ENCODE measurements around the gene UBN2. TPM values are rescaled to one million over a fixed set of nuclear protein-coding genes. Genes with fewer than 3 reads are reported as not detected.

Gene UBN2
- 5.0 and 5.8 TPM in 2 replicates for total RNA-seq

DNA sequence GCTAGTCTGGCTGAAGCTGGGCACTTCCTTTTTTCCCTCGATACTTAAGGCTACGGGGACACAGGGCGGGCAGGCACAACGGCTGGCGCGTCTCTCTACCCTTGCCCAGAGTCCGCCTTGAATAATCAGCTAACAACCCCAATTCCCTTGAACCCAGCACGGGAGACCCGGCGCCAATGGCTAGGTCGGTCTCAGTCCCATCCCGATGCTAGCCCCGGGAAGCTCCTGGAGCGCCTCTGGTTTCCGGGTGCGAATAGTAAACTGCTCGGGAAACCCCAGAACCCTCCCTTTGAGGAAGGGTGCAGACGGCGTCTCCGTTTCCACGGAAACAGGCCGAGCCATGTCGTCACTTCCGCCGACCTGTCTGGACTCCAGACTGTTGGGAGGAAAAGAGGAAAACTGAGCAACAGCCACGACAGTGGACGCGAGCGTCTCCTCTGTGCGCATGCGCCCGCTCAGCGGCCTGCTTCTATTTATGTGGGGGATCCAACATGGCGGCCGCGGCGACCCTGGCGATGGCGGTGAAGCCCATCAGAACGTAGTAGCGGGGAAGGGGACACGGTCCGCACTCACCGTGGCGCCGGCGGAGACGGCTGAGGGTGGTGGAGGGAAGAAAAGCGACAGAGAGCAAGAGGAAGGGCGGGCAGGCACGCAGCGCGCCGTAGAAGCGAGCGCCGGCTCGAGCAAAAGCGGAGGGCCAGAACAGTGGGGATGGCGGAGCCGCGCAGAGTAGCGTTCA lies at the start of gene UBN2:
UBN2 (plus strand) TSS at position 464 of the 739 bp plus-strand sequence; CDS start at position 712, 248 bp downstream.
- peak within 1 kb of the TSS; percentile 92 for H3K4me3 ChIP-seq (ENCODE audit: low read depth, low read length)
- TF ChIP-seq, protein P1, sequence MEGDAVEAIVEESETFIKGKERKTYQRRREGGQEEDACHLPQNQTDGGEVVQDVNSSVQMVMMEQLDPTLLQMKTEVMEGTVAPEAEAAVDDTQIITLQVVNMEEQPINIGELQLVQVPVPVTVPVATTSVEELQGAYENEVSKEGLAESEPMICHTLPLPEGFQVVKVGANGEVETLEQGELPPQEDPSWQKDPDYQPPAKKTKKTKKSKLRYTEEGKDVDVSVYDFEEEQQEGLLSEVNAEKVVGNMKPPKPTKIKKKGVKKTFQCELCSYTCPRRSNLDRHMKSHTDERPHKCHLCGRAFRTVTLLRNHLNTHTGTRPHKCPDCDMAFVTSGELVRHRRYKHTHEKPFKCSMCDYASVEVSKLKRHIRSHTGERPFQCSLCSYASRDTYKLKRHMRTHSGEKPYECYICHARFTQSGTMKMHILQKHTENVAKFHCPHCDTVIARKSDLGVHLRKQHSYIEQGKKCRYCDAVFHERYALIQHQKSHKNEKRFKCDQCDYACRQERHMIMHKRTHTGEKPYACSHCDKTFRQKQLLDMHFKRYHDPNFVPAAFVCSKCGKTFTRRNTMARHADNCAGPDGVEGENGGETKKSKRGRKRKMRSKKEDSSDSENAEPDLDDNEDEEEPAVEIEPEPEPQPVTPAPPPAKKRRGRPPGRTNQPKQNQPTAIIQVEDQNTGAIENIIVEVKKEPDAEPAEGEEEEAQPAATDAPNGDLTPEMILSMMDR (IDR thresholded peaks at IDR 0.05; ENCODE audit: insufficient read depth, low read length, severe bottlenecking) = no peak
- no peaks in the 10 kb centered on the region for H3K36me3 ChIP-seq (ENCODE audit: control insufficient read depth, insufficient read depth, low read length)
- H3K27me3 ChIP-seq (ENCODE audit: control insufficient read depth, insufficient read depth, low read length) = no peaks in the 10 kb centered on the region
- DNase-seq (ENCODE audit: low read depth) (peak; percentile 94), FAIRE-seq (no peak)

DNA sequence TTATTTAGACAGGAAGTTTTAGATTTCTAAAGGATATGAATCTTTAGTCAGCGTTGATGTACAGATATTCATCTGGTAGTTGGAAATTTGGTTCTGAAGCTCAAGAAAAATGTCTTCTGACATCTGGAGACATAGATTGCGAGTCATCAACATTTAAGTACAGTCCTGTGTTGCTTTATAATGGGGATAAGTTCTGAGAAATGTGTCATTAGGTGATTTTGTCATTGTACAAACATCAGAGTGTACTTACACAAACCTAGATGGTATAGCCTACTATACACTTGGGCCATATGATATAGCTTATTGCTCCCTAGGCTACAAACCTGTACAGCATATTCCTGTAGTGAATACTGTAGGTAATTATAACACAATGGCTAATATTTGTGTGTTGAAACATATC lies 49.6 kb upstream of the UBN2 start:
- DNase-seq (ENCODE audit: low read depth) (peak; percentile 63), FAIRE-seq (no peak)
- H3K36me3 ChIP-seq (ENCODE audit: control insufficient read depth, insufficient read depth, low read length) = no peaks in the 10 kb centered on the region
- TF ChIP-seq, protein P1 (IDR thresholded peaks at IDR 0.05; ENCODE audit: insufficient read depth, low read length, severe bottlenecking) = no peak
- no peaks in the 10 kb centered on the region for H3K27me3 ChIP-seq (ENCODE audit: control insufficient read depth, insufficient read depth, low read length)
- H3K4me3 ChIP-seq (ENCODE audit: low read depth, low read length) = no peak overlapping the region

DNA sequence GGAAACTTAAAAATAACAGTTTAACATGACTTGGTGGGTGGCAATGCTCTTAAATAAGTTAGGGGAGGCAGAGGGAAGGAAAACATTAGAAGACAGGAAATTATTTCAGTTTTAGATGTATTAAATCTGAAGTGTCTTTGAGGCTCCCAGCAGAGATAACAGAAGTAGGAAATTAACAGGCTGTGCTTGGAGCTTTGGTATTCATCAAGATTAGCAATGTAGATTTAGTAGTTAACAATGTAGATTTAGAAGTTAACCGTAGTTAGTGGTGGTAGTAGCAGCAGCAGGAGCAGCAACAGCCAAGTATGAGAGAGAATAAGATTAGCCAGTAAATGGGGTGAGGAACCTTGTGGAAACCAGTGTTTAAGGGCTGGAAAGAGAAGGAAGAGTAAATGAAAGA lies 48.7 kb upstream of the UBN2 start:
- H3K36me3 ChIP-seq (ENCODE audit: control insufficient read depth, insufficient read depth, low read length) = no peaks in the 10 kb centered on the region
- FAIRE-seq (no peak), DNase-seq (ENCODE audit: low read depth) (no peak)
- no peak overlapping the region for H3K4me3 ChIP-seq (ENCODE audit: low read depth, low read length)
- H3K27me3 ChIP-seq (ENCODE audit: control insufficient read depth, insufficient read depth, low read length) = no peaks in the 10 kb centered on the region
- TF ChIP-seq, protein P1 (IDR thresholded peaks at IDR 0.05; ENCODE audit: insufficient read depth, low read length, severe bottlenecking) = no peak

DNA sequence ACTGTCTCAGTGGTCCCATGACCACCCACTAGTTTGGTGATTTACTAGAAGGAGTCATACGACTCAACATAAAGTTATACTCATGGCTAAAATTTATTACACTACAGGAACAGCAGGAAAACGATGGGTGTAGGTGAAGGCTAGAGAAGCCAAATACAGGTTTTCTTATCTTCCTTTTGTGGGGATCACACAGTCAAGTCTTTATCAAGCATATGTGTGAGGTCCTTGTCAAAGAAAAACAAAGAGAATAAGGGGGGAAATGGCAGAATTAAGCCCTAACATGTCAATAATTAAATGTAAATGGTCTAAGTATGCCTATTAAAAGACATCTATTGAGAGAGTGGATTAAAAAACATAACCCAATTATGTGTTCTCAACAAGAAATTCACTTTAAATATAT lies 47.8 kb upstream of the UBN2 start:
- TF ChIP-seq, protein P1 (IDR thresholded peaks at IDR 0.05; ENCODE audit: insufficient read depth, low read length, severe bottlenecking) = no peak
- Histone ChIP-seq H3K36me3 (ENCODE audit: control insufficient read depth, insufficient read depth, low read length) (no peaks in the 10 kb centered on the region), H3K4me3 (ENCODE audit: low read depth, low read length) (no peak overlapping the region), H3K27me3 (ENCODE audit: control insufficient read depth, insufficient read depth, low read length) (no peaks in the 10 kb centered on the region)
- DNase-seq (ENCODE audit: low read depth) = no peak
- FAIRE-seq = no peak

DNA sequence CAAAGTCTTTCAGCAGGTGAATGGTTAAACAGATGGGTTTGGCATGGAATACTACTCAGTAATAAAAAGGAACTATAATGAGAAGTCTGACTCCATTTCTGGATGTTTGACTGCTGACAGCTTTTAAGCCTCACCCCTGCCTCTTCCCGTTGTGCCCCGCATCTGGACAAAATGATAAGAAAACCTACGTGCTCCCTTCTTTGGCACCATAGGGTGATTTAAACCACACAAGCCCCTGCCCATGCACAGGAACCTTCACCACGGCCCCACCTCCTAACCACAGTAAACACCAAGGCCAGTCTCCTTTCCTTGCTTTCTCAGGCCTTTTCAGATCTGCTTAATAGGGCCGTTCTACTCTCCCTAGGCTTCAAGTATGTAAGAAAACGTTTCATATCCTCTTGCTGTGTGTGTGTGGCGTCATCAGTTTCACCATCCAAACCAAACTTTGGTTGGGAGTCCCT lies 47.1 kb upstream of the UBN2 start:
- Histone ChIP-seq H3K36me3 (ENCODE audit: control insufficient read depth, insufficient read depth, low read length) (no peaks in the 10 kb centered on the region), H3K4me3 (ENCODE audit: low read depth, low read length) (no peak overlapping the region), H3K27me3 (ENCODE audit: control insufficient read depth, insufficient read depth, low read length) (no peaks in the 10 kb centered on the region)
- no peak for DNase-seq (ENCODE audit: low read depth)
- FAIRE-seq = no peak
- TF ChIP-seq, protein P1 (IDR thresholded peaks at IDR 0.05; ENCODE audit: insufficient read depth, low read length, severe bottlenecking) = no peak

DNA sequence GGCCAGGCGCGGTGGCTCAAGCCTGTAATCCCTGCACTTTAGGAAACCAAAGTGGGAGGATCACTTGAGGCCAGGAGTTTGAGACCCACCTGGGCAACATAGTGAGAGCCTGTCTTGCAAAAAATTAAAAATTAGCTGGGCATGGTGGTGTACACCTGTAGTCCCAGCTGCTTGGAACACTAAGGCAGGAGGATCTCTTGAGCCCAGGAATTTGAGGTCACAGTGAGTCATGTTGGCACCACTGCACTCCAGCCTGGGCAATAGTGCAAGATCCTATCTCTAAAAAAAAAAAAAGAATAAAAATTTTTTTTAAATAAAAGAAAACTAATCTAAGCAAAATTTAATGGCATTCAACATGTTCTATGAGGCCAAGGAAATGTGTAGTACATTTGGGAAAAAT lies 44.9 kb upstream of the UBN2 start:
- DNase-seq (ENCODE audit: low read depth) (no peak), FAIRE-seq (no peak)
- TF ChIP-seq, protein P1 (IDR thresholded peaks at IDR 0.05; ENCODE audit: insufficient read depth, low read length, severe bottlenecking) = no peak
- Histone ChIP-seq H3K27me3 (ENCODE audit: control insufficient read depth, insufficient read depth, low read length) (no peaks in the 10 kb centered on the region), H3K4me3 (ENCODE audit: low read depth, low read length) (no peak overlapping the region), H3K36me3 (ENCODE audit: control insufficient read depth, insufficient read depth, low read length) (no peaks in the 10 kb centered on the region)

Data from bronchial epithelial cell (primary cell).